T follicular helper cell (primary cell): ENCODE results near the gene GRHPR.
"Not testable (repeated sequence)": the region's sequence is repeated elsewhere in the genome, so short reads cannot be mapped to it uniquely, and the experiment has no call there.

Experiments used
- DNase-seq: peaks from one replicate; pipeline ENCODE4 v3.0.0-alpha.2; 2020; ENCODE audit warnings: low read depth

Gene GRHPR

GRCh38 chr9:37421914-37422288 is 595 bp upstream of the GRHPR start:
- no peak for DNase-seq

GRCh38 chr9:37423508-37423907 is 1.0 kb downstream of the GRHPR start:
- DNase-seq = no peak

- DNase-seq = no peak
Measured at GRCh38 chr9:37424204-37424685, 1.7 kb downstream of the GRHPR start.

GRCh38 chr9:37424686-37425297 is 2.3 kb downstream of the GRHPR start:
- no peak for DNase-seq

GRCh38 chr9:37425298-37425752 is 2.8 kb downstream of the GRHPR start:
- DNase-seq = no peak

GRCh38 chr9:37426431-37426830 is 3.9 kb downstream of the GRHPR start:
- not testable (repeated sequence) for DNase-seq

- DNase-seq = no peak
Measured at GRCh38 chr9:37426846-37427245, 4.3 kb downstream of the GRHPR start.

GRCh38 chr9:37428345-37428744 is 5.8 kb downstream of the GRHPR start:
- DNase-seq = no peak

- DNase-seq = no peak
Measured at GRCh38 chr9:37429441-37430285, 7.2 kb downstream of the GRHPR start.

- no peak for DNase-seq
Measured at GRCh38 chr9:37430841-37431597, 8.5 kb downstream of the GRHPR start.

- DNase-seq = no peak
Measured at GRCh38 chr9:37432020-37432419, 9.5 kb downstream of the GRHPR start.

- DNase-seq = no peak
Measured at GRCh38 chr9:37433867-37434371, 11.4 kb downstream of the GRHPR start.

- no peak for DNase-seq
Measured at GRCh38 chr9:37436540-37436939, 14.0 kb downstream of the GRHPR start.

GRCh38 chr9:37437010-37437409 is 14.5 kb downstream of the GRHPR start:
- DNase-seq = no peak

- no peak for DNase-seq
Measured at GRCh38 chr9:37437621-37438020, 15.1 kb downstream of the GRHPR start.

GRCh38 chr9:37438359-37438758 is 15.9 kb downstream of the GRHPR start:
- no peak for DNase-seq

- no peak for DNase-seq
Measured at GRCh38 chr9:37441776-37442370, 19.4 kb downstream of the GRHPR start.

- DNase-seq = no peak
Measured at GRCh38 chr9:37442556-37442955, 20.1 kb downstream of the GRHPR start.

GRCh38 chr9:37443566-37443965 is 21.1 kb downstream of the GRHPR start:
- DNase-seq = no peak

- no peak for DNase-seq
Measured at GRCh38 chr9:37444890-37445289, 22.4 kb downstream of the GRHPR start.

- no peak for DNase-seq
Measured at GRCh38 chr9:37445832-37446231, 23.3 kb downstream of the GRHPR start.

- no peak for DNase-seq
Measured at GRCh38 chr9:37446401-37446800, 23.9 kb downstream of the GRHPR start.
